ENCODE data around the gene PHLPP2.

DNA sequence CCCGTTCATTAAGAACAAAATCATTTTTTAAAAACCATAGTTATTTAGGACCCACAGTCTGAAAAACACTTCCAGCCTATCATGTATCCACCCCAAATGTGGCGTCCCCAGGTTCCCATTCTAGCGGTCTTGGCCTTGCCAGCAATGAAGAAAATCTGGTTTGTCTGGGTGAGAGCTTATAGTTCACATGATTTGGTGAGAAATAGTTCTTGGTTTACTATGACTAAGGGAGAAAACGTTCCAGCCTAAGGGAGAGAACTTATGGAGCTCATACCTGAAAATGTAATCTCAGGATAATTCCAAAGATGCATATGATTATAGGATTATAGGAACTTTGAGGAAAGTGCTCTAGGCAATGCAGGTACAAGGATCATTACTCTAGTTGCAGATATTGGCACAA is 93.7 kb downstream of the PHLPP2 start:
- TF ChIP-seq, protein P1, sequence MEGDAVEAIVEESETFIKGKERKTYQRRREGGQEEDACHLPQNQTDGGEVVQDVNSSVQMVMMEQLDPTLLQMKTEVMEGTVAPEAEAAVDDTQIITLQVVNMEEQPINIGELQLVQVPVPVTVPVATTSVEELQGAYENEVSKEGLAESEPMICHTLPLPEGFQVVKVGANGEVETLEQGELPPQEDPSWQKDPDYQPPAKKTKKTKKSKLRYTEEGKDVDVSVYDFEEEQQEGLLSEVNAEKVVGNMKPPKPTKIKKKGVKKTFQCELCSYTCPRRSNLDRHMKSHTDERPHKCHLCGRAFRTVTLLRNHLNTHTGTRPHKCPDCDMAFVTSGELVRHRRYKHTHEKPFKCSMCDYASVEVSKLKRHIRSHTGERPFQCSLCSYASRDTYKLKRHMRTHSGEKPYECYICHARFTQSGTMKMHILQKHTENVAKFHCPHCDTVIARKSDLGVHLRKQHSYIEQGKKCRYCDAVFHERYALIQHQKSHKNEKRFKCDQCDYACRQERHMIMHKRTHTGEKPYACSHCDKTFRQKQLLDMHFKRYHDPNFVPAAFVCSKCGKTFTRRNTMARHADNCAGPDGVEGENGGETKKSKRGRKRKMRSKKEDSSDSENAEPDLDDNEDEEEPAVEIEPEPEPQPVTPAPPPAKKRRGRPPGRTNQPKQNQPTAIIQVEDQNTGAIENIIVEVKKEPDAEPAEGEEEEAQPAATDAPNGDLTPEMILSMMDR (IDR thresholded peaks at IDR 0.05; ENCODE audit: borderline replicate concordance, extremely low read depth, low read length, poor library complexity, severe bottlenecking), result no peak
- TF ChIP-seq EZH2 (IDR thresholded peaks at IDR 0.05; ENCODE audit: borderline replicate concordance, low read depth, low read length, severe bottlenecking), result no peak

Data from DND-41 (cell line).